Central memory CD4-positive, alpha-beta T cell (primary cell): Measurements from ENCODE around the gene WDR44.
"Not testable (repeated sequence)": the region's sequence is repeated elsewhere in the genome, so short reads cannot be mapped to it uniquely, and the experiment has no call there.

Experiments
- DNase-seq: peaks from one replicate; pipeline ENCODE4 v3.0.0; 2022

WDR44 gene

DNA sequence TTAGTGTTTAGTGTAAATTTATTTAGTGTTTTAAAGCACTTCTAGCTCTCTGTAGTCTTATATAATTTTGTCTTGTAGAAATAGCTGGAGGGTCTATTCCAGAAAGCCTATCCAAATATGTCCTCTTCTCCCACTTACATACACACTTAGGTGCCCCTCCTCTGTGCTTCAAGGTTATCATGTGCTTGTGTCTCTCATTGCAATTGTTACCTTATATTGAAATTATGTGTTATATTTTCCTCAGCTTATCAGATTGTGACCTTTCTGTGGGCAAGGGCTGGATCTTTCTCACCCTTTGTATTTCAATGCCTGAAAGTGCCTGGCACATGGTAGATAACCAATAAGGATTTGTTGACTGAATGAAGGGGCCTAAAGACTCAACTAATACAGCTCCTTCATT lies 18.4 kb downstream of the WDR44 start:
- DNase-seq: no peak

DNA sequence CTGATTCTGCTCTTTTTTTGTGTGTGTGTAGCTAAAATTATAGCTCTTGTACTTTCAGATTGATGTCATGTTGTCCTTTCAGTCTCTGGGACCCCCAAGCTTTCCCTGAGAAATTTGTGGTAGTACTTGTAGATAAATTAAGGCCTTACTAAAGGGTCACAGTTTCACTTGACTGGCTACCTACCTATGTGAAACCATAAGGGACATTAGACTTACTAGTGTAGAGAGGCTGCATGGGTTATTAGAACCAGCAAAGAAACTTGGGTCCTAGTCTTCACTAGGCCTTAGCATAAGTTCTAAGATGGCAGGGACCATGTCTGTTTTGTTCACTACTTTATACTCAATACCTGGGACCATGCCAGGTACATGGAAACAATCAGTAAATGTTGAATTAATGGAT lies 21.4 kb downstream of the WDR44 start:
- no peak for DNase-seq

GRCh38 chrX:118368398-118368797 lies 22.5 kb downstream of the WDR44 start:
- DNase-seq: no peak

GRCh38 chrX:118370921-118371624 lies 25.2 kb downstream of the WDR44 start:
- no peak for DNase-seq

GRCh38 chrX:118373538-118373937 lies 27.6 kb downstream of the WDR44 start:
- no peak for DNase-seq

DNA sequence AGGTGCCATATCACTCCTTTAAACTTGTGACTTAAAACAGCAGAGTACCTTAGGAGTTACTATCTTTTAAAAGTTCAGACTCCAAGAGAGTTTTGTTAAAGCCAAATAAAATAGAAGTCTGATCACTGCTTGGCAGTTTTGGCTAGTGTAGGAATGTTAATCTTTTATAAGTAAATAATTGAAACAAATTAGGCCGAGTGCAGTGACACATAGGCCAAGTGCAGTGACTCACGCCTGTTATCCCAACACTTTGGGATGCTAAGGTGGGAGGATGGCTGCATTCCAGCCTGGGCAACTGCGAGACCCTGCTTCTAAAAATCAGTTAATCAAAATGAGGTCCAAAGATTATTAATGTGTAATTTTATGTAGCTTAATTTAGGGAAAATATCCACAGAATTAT lies 37.2 kb downstream of the WDR44 start:
- no peak for DNase-seq

DNA sequence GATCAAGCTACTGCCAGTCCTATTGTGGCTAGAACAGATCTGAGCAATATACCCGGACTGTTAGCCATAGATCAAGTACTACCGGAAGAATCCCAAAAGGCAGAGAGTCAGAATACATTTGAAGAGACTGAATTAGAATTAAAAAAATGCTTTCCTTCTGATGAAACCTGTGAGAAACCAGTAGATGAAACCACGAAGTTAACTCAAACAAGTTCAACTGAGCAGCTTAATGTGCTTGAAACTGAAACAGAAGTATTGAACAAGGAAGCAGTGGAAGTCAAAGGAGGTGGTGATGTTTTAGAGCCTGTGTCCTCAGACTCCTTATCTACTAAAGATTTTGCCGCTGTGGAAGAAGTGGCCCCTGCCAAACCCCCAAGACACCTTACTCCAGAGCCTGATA lies 46.8 kb downstream of the WDR44 start:
- no peak for DNase-seq

- DNase-seq: no peak
These were observed 50.2 kb downstream of the WDR44 start for GRCh38 chrX:118396113-118396512.

DNA sequence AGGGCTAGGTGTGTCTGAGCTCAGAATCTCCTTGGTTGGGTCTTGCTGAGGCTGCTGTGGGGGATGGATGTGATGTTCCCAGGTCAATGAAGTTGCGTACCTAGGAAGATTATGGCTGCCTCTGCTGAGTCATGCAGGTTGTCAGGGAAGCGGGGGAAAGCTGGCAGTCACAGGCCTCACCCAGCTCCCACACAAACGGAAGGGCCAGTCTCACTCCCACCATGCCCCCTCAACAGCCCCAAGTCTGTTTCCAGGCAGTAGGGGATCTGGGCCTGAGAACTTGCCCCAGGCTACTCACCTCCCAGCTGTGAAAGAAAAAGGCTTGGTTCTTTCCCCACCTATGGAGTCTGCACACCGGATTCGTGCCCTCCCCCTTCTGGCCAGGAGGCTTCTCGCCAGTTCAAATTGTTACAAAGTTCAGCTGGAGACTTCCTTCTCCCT lies 72.9 kb downstream of the WDR44 start:
- DNase-seq: no peak

DNA sequence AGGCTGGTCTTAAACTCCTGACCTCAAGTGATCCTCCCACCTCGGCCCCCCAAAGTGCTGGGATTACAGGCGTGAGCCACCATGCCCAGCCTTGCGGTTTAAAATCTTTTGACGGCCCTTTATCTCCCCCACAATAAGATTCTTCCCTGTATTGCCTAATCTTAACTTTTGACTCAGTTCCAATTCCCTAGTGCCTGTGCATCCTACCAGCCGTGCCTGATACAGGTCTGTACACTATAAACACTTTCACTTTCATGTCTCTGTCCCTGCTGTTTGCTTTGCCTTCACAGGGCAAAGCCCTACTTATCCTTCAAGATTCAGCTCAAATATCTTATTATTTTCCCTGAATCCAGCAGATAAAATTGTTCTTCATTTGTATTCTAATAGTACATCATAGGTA lies 74.6 kb downstream of the WDR44 start:
- DNase-seq: no peak

GRCh38 chrX:118423558-118423957 lies 77.7 kb downstream of the WDR44 start:
- DNase-seq: no peak

GRCh38 chrX:118432799-118433198 lies 86.9 kb downstream of the WDR44 start:
- no peak for DNase-seq

DNA sequence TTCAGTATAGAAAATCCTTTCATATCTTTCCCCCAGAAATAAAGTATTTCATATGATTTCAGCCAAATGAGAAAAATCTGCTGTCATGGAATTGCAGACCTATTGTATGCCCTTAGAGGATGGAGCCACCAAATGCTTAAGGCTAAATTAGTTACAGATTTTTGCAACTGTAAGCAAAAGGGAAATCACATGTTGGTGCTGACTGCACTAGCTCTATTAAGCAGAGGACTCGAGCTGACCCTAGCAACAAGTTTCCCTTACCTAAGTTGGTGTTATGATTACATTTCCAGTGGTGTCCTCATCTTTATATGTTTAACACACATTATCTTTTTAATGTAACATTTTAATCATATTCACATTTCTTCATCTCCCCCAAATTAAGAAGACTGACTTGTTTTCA lies 91.4 kb downstream of the WDR44 start:
- DNase-seq: no peak

- no peak for DNase-seq
These were observed 102.4 kb downstream of the WDR44 start for GRCh38 chrX:118448273-118448783.

- DNase-seq: no peak
These were observed 109.1 kb downstream of the WDR44 start for GRCh38 chrX:118455013-118455412.

GRCh38 chrX:118459494-118459893 lies 113.6 kb downstream of the WDR44 start:
- DNase-seq: peak; percentile 31

GRCh38 chrX:118464501-118464900 lies 118.6 kb downstream of the WDR44 start:
- DNase-seq: no peak

DNA sequence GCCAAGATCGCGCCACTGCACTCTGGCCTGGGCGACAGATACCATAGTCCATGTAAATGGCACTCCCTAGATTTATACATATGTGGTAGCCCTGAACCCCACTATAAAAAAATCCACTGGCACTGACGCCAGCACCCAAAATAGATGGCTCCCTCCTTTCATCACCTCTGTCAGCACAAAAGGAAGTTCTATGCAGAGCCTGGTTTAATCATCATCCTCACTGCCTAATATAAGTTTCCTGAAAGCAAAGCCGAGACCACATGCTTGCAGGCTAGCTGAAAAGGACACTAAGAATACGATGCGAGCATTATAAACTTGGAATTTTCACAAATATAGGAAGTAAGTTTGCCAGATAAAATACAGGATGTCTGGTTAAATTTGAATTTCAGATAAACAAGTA lies 122.2 kb downstream of the WDR44 start:
- DNase-seq: no peak

- not testable (repeated sequence) for DNase-seq
These were observed 124.9 kb downstream of the WDR44 start for GRCh38 chrX:118470721-118471347.

DNA sequence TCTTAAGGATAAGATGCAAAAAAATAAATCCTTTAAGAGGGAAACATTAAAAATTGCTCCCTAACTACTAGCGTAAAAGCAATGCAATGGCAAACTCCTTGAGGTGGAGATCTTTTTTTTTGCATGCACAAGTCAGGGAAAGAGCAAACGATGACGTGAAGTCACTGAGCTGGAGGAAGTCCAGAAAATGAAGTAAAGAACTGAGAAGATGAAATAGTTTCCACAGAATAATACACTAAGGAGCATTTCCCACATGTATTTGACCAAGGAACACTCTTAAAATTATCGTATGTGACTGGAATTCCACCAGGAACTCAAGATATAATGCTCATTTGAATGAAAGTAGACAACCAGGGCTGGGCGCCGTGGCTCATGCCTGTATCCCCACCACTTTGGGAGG lies 128.7 kb downstream of the WDR44 start:
- DNase-seq: no peak

DNA sequence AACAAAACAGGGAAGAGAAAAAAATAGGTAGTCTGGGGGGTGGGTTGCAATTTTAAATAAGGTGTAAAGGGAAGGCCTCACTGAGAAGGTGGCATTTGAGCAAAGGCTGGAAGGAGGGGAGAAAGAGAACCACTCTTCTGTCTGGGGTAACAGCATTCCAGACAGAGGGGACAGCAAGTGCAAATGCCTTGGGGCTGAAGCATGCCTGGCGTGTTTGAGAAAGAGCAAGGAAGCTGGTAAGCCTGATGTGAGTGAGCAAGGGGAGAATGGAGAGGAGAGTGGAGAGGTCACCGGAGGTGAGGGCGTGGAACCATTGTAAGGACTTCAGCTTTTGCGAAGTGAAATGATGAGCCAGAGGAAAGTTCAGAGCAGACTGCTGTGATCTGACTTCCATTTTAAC lies 130.0 kb downstream of the WDR44 start:
- DNase-seq: no peak

DNA sequence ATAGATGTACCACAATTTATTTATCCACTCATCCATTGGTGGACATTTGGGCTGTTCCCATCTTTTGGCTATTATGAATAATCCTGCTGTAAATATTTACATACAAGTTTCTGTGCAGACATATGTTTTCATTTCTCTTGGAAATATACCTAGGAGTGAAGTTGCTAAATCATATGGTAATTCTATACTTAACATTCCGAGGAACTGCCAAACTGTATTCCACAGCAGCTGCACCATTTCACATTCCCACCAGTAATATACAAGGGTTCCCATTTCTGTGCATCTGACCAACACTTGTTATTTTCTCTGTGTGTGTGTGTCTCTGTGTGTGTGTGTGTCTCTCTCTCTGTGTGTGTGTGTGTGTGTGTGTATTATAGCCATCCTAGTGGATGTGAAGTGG lies 134.3 kb downstream of the WDR44 start:
- DNase-seq: no peak

- DNase-seq: not testable (repeated sequence)
These were observed 136.5 kb downstream of the WDR44 start for GRCh38 chrX:118482384-118482783.

DNA sequence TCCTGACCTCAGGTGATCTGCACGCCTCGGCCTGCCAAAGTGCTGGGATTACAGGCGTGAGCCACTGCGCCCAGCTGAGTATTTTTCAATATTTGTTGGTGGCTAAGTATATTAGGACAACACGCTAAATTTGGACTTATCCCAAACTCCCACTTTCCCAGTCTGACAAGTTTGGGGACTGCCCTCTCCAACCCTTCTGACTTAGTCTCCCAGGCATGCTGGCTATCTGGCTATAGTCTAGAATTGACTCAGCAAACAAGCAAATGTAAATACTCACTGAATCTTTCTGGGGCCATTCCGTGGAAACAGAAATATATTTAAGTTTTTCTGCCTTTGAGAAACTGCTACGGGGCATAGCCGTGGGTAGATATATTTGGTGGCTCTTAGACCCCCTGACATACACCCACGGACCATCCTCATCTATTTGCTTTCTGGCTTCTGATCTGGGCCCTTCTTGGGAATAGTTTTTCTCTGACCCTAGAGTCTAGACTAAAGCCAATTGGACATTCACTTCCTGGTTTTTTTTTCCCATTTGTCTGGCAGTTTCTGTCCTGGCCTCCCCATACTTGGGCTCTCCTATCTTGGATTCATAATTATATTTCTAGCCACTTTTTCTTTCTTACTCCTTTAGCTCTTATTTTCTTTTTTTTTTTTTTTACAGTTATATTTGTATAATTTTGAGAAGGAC lies 138.5 kb downstream of the WDR44 start:
- no peak for DNase-seq
